Ovary (tissue), 3 donors: ENCODE data around the gene ABCG1.

Experiments
- CTCF ChIP-seq, 3 donors: fragments of 450-650 bp in 2 of 3; fragments of 200-600 bp in 1 of 3; IDR thresholded peaks; one replicate each; pipeline versions ENCODE4 v1.5.1 to v1.8.0; 2016 to 2022; ENCODE audit warnings: antibody characterized with exemption in 3 of 3, mild to moderate bottlenecking in 1 of 3
- POLR2A ChIP-seq: fragments of 450-650 bp; IDR thresholded peaks from one replicate; pipeline ENCODE4 v1.6.1; 2017; ENCODE audit warnings: antibody characterized with exemption, mild to moderate bottlenecking, moderate library complexity
- donor health status: DM: no; HTN: no; CAD: no.

- TF ChIP-seq POLR2A (no peak), CTCF (IDR thresholded peaks at IDR 0.05) (no peak)
Measured at GRCh38 chr21:42321845-42322244, 102.9 kb downstream of the ABCG1 start.
